Islet precursor cell (in vitro differentiated cells): ENCODE results near the gene CCNL2.
"Not testable (repeated sequence)": the region's sequence is repeated elsewhere in the genome, so short reads cannot be mapped to it uniquely, and the experiment has no call there.

Experiments
- DNase-seq: peaks from one replicate; pipeline ENCODE4 v3.0.0-alpha.2; 2018

Gene CCNL2

DNA sequence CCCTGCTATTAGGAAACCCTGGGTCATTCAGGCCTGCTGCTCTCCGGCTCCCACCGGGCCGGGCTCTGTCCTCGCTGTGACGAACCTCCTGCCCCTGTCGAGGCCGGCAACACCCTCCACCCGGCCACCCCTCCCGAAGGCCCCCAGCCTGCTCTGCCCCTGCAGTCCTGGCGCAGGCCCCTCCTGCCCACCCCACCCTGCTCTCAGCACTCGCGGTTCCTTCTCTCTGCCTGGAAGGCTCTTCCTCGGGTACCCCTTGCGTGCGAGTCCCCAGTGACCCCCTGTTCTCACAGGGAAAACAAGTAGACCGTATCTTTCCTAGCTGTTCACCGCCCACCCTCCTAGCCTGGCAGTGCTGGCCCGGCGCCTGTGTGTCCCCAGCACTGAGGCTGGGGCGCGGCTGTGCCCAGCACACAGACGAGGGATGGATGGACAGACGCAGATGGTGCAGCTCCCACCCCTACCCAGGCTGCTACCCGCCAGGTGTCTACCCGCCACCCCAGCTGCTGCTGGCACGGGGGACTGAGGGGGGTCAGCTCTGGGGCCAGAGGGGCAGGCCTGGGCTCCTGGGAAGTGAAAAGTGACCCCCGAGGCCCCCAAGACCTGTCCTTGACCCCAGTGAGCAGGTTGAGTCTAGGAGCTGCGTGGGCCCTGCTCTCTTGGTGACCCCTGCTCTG is 33.3 kb upstream of the CCNL2 start:
- no peak for DNase-seq

GRCh38 chr1:1431845-1432273 is 32.7 kb upstream of the CCNL2 start:
- peak; percentile 96 for DNase-seq

GRCh38 chr1:1430992-1431844 is 32.1 kb upstream of the CCNL2 start:
- DNase-seq, result no peak

DNA sequence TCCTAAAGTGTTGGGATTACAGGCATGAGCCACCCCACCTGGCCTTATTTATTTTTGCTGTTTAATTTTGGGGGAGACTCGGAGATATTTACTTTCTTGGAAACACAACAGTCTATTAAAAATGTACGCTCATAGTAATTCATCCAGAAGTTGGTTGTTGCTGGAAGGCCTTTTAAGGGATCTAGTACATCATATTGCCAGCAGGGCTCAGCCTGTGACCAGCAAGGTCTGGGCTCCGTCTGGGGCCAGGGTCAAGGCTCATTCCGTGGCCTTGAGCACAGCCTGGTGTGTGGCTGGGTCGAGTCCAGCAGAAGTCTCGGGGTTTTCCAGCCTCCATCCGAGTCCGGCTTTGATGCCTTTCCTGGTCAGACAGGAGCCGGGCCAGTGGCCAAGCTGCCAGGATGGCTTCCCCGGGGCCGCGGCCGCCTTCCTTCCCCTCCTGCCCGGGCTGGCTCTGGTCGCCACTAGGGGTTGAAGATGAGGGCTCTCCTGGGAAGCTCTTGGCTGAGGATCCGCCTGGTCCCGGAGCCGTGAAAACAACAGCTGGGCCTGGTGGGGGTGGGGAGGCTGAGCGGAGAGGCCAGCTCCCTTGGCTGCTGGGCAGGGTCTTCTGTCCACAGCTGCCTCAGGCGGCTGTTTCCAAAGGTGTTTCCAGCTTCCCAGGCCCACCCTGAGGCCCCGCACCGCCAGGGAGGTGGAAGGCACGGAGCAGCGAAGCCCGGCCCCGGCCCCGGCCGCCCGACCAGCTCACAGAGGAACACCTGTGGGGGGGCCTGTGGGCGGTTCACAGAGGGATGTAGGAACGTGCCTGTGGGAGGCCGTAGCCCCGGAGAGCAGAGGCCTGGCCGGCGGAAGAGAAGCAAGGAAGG is 31.2 kb upstream of the CCNL2 start:
- DNase-seq, result peak; percentile 93

GRCh38 chr1:1429671-1430073 is 30.5 kb upstream of the CCNL2 start:
- DNase-seq, result no peak

DNA sequence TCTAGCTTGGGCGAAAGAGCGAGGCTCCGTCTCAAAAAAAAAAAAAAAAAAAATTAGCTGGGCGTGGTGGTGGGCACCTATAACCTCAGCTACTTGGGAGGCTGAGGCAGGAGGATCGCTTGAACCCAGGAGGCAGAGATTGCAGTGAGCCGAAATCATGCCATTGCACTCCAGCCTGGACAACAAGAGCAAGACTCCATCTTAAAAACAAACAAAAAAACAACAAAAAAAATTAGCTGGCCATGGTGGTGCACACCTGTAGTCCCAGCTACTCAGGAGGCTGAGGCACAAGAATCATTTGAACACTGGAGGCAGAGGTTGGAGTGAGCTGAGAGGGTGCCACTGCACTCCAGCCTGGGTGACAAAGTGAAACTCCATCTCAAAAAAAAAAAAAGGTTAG is 29.8 kb upstream of the CCNL2 start:
- not testable (repeated sequence) for DNase-seq

DNA sequence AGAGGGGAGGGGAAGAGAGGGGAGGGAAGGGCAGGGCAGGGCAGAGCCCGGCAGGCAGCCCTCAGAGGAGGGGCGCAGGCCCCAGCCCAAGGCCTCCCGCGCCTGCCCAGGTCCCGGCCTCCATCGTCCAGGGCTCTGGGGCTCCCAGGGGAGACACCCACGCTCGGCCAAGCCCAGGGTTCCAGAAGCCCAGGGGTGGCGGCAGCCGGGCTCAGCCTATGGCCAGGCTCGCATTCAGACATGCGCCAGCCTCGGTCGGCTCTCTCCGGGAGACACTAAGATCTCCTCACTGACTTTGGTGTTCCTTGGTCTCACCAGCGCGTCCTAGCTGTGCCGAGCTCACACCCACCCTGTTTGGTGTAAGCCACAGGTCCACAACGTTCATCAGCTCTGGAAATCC is 29.0 kb upstream of the CCNL2 start:
- DNase-seq, result no peak

- DNase-seq, result no peak
These were observed 28.6 kb upstream of the CCNL2 start for GRCh38 chr1:1427820-1428148.

DNA sequence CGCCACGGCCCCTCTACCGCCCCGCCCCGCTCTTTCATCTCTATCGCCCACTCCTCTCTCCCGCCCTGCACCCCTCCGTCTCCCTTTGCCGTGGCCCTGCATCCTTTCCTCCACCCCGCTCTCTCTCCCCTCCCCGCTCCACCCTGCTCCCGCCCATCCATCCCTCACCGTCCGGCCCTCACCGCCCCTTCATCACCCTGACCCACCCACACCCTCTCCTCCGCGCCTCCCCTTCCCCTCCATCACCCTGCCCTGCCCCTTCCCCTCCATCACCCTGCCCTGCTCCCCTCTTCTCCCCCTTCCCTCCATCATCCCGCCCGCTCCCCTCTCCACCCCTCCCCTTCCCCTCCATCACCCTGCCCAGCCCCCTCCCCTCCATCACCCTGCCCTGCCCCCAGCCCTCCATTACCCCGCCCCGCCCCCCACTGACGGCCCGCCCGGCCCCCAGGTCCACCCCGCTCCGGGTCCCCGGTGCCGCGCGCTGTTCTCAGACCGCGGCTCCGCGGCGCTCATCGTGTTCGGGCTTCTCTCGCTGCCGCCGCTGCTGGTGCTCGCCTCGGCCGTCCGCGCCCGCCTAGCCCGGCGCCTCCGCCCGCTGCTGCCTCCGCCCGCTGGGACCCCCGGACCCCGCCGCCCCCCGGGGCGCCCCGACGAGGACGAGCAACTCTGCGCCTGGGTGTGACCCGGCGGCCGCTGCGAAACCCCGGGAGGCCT is 28.1 kb upstream of the CCNL2 start:
- peak; percentile 84 for DNase-seq

DNA sequence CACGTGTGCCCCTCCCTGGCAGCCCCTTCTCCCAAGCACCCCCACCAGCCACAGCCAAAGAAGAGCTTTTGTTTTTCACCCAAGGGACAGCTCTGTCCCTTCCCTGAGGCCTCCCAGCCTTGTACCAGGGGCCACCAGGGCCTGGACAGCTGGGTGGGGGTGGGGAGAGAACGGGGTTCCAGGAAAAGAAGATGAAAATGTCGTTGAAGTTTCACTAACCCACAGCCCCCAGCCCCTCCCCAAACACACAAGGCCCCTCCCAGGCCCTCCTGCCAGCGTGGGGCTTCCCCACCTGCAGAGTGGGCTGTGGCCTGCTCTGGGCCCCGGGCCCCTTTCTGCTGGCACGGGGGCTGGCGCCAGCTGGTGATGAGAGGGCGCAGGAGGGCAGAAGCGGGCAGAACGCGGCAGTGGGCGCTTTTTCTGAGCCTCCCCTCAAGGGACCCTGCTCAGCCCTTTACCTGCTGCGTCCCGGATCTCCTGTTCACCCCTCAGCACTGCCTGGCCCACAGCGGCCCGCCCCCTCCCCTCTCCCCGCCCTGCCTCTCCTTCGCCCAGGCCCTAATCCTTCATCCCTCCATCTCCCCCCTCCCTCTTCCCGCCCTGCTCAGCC is 27.5 kb upstream of the CCNL2 start:
- DNase-seq, result no peak

- DNase-seq, result peak; percentile 81
These were observed 26.8 kb upstream of the CCNL2 start for GRCh38 chr1:1425753-1426495.

- no peak for DNase-seq
These were observed 26.3 kb upstream of the CCNL2 start for GRCh38 chr1:1425426-1425752.

DNA sequence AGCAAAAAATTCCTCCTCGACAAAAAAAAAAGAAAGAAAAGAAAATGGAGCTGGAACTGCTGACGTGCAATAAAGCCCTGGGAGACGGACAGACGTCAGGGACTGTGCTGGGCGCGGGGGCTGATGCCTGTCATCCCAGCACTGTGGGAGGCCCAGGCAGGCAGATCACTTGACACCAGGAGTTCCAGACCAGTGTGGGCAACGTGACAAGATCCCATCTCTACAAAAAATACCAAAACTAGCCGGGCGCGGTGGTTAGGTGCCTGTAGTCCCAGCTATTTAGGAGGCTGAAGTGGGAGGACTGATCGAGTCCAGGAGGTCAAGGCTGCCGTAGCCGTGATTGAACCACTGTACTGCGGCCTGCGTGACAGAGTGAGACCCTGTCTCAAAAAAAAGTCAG is 25.6 kb upstream of the CCNL2 start:
- no peak for DNase-seq

DNA sequence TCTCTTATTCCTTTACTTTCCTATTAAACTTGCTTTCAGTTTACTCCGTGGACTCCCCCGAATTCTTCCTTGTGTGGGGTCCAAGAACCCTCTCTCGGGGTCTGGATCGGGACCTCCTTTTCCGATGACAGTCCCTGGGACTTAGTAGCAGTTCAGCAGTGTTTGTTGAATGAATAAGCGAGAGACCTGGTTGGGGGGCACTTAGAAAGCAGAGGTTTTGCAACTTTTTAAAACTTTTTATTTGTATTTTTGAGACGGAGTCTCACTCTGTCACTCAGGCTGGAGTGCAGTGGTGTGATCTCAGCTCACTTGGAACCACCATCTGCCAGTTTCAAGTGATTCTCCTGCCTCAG is 24.1 kb upstream of the CCNL2 start:
- DNase-seq, result no peak

GRCh38 chr1:1422465-1423244 is 23.5 kb upstream of the CCNL2 start:
- peak; percentile 96 for DNase-seq

GRCh38 chr1:1421907-1422464 is 22.9 kb upstream of the CCNL2 start:
- DNase-seq, result peak; percentile 55

GRCh38 chr1:1421147-1421906 is 22.2 kb upstream of the CCNL2 start, which contains the start of gene ANKRD65:
ANKRD65 (minus strand) TSS chr1:1421276; CDS start chr1:1421005, 271 bp downstream.
- peak; percentile 57 for DNase-seq

- peak; percentile 53 for DNase-seq
These were observed 21.6 kb upstream of the CCNL2 start for GRCh38 chr1:1420654-1421141.

- DNase-seq, result peak; percentile 63
These were observed 20.9 kb upstream of the CCNL2 start for GRCh38 chr1:1419813-1420653.
